Measurements from ENCODE around the gene MAP4K5. TPM values are rescaled to one million over a fixed set of nuclear protein-coding genes. Genes with fewer than 3 reads are reported as not detected.

MAP4K5 gene
- total RNA-seq, 1 donor, result 109 TPM

DNA sequence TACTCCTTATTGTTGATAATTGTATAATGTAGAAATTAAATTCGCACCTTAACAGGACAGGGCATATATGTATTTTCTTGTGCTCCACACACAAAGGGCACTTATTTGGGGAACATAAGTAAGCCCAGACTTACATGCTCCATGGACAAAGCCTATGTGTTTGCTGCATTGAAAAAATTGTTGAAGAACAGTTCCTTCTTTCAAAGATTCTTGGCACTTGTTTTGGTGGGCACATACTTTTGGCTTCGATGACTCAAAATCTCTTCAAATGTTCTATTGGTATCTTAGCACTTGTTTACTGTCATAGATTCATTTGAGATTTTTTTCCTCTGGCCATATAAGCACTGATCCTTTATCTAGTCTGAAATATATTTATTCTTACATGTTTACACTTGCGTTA, 1.4 kb upstream of the MAP4K5 start:
- TF ChIP-seq, protein P1, sequence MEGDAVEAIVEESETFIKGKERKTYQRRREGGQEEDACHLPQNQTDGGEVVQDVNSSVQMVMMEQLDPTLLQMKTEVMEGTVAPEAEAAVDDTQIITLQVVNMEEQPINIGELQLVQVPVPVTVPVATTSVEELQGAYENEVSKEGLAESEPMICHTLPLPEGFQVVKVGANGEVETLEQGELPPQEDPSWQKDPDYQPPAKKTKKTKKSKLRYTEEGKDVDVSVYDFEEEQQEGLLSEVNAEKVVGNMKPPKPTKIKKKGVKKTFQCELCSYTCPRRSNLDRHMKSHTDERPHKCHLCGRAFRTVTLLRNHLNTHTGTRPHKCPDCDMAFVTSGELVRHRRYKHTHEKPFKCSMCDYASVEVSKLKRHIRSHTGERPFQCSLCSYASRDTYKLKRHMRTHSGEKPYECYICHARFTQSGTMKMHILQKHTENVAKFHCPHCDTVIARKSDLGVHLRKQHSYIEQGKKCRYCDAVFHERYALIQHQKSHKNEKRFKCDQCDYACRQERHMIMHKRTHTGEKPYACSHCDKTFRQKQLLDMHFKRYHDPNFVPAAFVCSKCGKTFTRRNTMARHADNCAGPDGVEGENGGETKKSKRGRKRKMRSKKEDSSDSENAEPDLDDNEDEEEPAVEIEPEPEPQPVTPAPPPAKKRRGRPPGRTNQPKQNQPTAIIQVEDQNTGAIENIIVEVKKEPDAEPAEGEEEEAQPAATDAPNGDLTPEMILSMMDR (IDR thresholded peaks at IDR 0.05; ENCODE audit: insufficient read depth, low read depth, low read length), result no peak
- no peak for DNase-seq (ENCODE audit: low read depth)

DNA sequence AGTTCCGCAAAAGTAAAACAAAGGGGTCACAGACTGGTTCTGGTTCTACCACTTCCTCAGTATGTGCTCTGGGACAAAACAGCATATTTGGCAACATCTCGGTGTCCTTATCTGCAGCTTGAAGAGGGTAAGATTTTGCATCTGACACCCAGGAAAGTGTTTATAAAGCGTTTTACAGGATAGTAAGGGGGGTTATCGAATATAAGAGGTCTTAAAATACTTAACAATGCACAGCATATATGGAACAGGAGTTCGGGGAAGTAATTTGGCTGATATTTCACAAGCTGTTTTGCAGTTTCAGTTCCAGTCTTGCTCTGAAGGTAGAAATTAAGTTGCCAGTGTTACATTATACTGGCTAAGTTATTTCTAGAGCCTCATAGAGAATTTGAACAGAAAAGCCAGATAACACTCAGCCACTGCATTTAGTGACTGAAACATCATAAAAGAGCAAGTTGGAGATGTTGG, 904 bp upstream of the MAP4K5 start:
- TF ChIP-seq, protein P1 (IDR thresholded peaks at IDR 0.05; ENCODE audit: insufficient read depth, low read depth, low read length), result no peak
- no peak overlapping the region for H3K4me3 ChIP-seq (ENCODE audit: low read depth, low read length)
- DNase-seq (ENCODE audit: low read depth), result peak; percentile 31

More for the DNA sequence above, 1.4 kb upstream of the MAP4K5 start:
- no peak overlapping the region for H3K4me3 ChIP-seq (ENCODE audit: low read depth, low read length)

DNA sequence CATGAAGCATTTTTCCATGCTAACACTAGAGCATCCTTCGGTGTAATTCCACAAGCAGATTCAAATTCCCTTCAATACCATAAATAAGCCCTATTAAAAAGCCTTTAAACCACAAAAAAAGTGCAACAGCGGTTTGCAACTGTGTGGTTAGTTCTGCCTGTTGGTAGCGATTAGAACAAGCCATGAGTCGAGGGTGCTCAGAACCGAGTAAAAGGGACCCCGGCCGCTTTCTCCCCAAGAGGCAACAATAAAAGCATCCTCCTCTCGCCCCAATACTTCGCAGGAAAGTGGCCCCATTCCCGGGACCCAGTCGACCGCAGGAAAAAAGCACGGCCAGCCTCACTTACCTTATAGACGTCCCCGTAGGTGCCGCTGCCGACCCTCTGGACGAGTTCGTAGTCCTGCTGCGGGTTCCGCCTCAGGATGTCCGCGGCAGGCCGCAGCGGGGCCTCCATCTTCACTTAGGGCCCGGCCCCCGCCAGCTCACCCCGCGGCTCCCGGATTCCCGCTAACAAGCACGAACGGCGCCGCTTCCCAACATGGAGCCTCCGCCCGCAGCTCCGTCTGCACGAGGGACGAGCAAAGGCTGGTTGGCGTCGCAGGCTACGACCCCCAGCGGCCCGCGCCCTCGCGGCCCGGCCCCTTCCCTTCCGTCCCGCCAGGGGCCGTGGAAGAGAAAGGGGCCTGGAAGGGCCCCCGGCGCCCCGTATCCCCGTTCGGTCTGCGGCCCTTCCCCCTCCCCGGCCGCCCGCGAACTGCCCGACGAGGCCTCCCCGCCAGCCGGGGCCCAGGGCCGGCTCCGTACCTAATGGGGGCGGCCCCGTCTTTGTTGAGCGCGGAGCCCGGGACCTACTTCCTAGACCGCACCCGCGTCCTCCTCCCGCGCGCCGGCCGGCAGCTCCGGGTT, 521 bp downstream of the MAP4K5 start:
- H3K4me3 ChIP-seq (ENCODE audit: low read depth, low read length), result peak overlapping the region; percentile 84
- DNase-seq (ENCODE audit: low read depth), result peak; percentile 53
- TF ChIP-seq, protein P1 (IDR thresholded peaks at IDR 0.05; ENCODE audit: insufficient read depth, low read depth, low read length), result no peak

DNA sequence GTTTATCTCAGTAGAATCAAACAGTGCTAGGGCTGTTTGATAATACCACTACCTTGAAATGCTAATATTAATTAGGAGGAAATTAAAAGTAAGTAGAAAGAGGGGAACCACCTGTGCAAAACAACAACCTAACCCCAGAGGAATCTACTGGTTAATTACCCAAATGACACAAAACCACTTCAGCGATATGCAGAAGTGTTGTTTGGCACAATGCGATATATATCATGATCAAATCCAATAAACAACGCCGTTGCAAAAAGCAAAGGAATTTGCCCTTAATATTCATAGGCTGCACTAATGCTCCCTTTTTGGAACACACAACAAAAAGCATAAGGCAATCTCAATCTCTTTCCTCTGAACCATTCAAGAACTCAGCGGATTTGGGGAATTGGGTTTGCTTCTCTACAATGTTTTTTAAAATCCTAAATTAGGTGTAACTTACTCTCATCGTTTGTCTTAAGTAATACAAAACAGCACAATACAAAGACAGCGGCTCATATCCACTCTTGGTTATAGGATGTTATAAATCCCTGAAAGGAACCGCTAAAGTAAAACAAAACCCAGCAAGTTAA, 1.5 kb downstream of the MAP4K5 start:
- TF ChIP-seq, protein P1 (IDR thresholded peaks at IDR 0.05; ENCODE audit: insufficient read depth, low read depth, low read length), result no peak
- H3K4me3 ChIP-seq (ENCODE audit: low read depth, low read length), result peak overlapping the region; percentile 84
- DNase-seq (ENCODE audit: low read depth), result peak; percentile 22

DNA sequence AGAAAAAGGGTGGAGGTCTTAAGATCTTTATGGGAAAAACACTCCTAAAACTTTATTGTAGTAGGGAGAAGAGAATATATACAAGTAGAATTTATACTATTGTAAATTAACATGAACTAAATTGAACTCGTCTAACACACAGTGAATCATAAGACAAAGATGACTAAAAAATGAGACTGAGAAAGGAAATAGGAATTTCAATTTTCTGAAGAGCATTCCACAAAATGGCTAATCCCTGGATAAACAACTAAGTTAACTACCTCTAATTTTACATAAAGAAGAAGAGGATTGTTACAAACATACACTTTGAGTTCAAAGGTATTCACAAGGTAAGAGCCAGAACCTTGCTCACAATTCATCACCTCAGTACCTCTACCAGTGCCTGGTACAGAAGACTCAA, 2.0 kb downstream of the MAP4K5 start:
- peak; percentile 28 for DNase-seq (ENCODE audit: low read depth)
- TF ChIP-seq, protein P1 (IDR thresholded peaks at IDR 0.05; ENCODE audit: insufficient read depth, low read depth, low read length), result no peak

DNA sequence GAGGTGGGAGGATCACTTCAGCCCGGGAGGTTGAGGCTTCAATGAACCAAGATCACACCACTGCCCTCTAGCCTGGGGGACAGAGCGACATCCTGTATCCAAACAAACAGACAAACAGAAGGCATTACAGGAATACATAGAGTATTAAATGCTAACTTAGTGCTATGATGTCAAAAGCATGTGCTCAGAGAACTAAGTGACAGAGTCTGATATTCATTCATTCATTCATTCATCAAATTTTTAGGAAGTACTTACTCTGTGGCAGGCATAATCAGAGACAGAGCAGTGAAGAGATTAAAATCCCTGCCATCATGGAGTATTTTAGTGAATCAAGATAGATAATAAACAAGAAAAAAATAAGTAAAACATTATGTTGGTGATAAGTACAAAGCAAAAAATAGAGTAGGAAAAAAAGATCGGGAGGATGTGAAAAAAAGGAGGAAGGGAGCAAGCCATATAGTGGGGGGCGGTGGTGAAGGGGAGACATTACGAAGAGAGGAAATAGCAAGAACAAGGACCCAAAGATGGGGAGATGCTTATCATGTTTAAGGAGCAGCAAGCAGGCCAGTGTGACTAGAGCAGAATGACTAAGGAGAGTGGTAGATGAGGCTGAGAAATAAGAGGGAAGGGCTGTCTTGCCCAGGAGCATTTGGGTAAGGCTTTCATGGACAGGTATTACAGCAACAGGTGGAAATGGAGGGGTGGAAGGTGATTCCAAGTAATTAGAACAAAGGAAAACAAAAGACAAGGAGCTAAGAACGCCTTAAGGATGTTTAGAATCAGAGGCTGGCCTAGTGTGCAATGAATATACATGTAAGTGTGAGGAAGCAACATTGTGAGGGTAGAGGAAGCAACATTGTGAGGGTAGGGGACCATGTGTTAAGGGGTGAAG, 2.8 kb downstream of the MAP4K5 start:
- TF ChIP-seq, protein P1 (IDR thresholded peaks at IDR 0.05; ENCODE audit: insufficient read depth, low read depth, low read length), result no peak
- peak overlapping the region; percentile 84 for H3K4me3 ChIP-seq (ENCODE audit: low read depth, low read length)
- peak; percentile 22 for DNase-seq (ENCODE audit: low read depth)

More for the DNA sequence above, 2.0 kb downstream of the MAP4K5 start:
- peak overlapping the region; percentile 84 for H3K4me3 ChIP-seq (ENCODE audit: low read depth, low read length)
